Heart left ventricle (tissue), 16 donors: ENCODE measurements around the gene BCL7C. TPM values are rescaled to one million over a fixed set of nuclear protein-coding genes. Genes with fewer than 3 reads are reported as not detected.

Experiments
- ATAC-seq, 4 donors: fragments of 200-7000 bp; cut with Tn5 transposase; one replicate each; pipeline ENCODE4 v1.9.1; 2020 to 2022; ENCODE audit warnings: moderate library complexity in 4 of 4, mild to moderate bottlenecking in 3 of 4, moderate number of reproducible peaks in 1 of 4
- DNase-seq, 5 donors: peaks; one replicate each; pipeline ENCODE4 v3.0.0-alpha.2; 2020
- H3K27ac ChIP-seq, 12 donors: fragments of 200-600 bp; sonication (generic) in 4 of 12; one replicate each; pipeline versions ENCODE4 v1.5.0 to v1.8.0; 2016 to 2022; ENCODE audit warnings: mild to moderate bottlenecking in 2 of 12
- H3K27me3 ChIP-seq, 9 donors: fragments of 200-600 bp; sonication (generic) in 2 of 9; one replicate each; pipeline versions ENCODE4 v1.5.1 to v1.8.0; 2016 to 2022; ENCODE audit warnings: mild to moderate bottlenecking in 3 of 9
- H3K36me3 ChIP-seq, 9 donors: fragments of 200-600 bp; sonication (generic) in 2 of 9; one replicate each; pipeline versions ENCODE4 v1.5.0 to v1.8.0; 2018 to 2022; ENCODE audit warnings: mild to moderate bottlenecking in 2 of 9
- H3K4me1 ChIP-seq, 12 donors: fragments of 200-600 bp; sonication (generic) in 4 of 12; one replicate each; pipeline versions ENCODE4 v1.5.0 to v1.8.0; 2016 to 2022; ENCODE audit warnings: mild to moderate bottlenecking in 3 of 12
- H3K4me3 ChIP-seq, 12 donors: fragments of 200-600 bp; sonication (generic) in 4 of 12; one replicate each; pipeline versions ENCODE4 v1.5.0 to v1.8.0; 2017 to 2022; ENCODE audit warnings: mild to moderate bottlenecking in 9 of 12, moderate library complexity in 4 of 12
- H3K9me3 ChIP-seq, 12 donors: fragments of 200-600 bp; sonication (generic) in 4 of 12; one replicate each; pipeline versions ENCODE4 v1.5.0 to v1.8.0; 2016 to 2022; ENCODE audit warnings: mild to moderate bottlenecking in 1 of 12
- CTCF ChIP-seq, 12 donors: fragments of 200-600 bp; sonication (generic) in 4 of 12; IDR thresholded peaks; one replicate each; pipeline versions ENCODE4 v1.5.0 to v1.8.0; 2018 to 2022; ENCODE audit warnings: antibody characterized with exemption in 12 of 12, mild to moderate bottlenecking in 5 of 12
- POLR2A ChIP-seq, 2 donors: fragments of 450-650 bp; IDR thresholded peaks; one replicate each; pipeline ENCODE4 v1.6.1; 2017; ENCODE audit warnings: antibody characterized with exemption in 2 of 2, mild to moderate bottlenecking in 2 of 2, moderate library complexity in 2 of 2
- WGBS, 4 donors: extraction: QIAGEN DNeasy Blood & Tissue Kit in 2 of 4; methylation state at CpG; one replicate each; pipeline versions ENCODE4 v1.1.5 to v1.1.7; 2013 to 2018; 5-methylcytosine and 5-hydroxymethylcytosine counted together
- intact Hi-C, 10 donors: fragments of 100-400 bp; cut with DNase I; formaldehyde crosslinking; loops; one replicate each; pipeline versions ENCODE4 v1.11.1 to v1.14.2; 2022
- polyA plus RNA-seq, 2 donors: library from polyadenylated mRNA; stranded (reverse); fragments of 200-250 nt; gene quantifications; one replicate each; pipeline ENCODE4 v1.2.3, GENCODE V29; 2013
- total RNA-seq, 9 donors: library from RNA; depleted of rRNA in 2 of 9; stranded (reverse); fragments of >200 nt in 2 of 9; fragmentation: NEBNext Ultra II Directional in 3 of 9; extraction: Animal tissue kit (Norgen Biotek cat#: 25700) in 3 of 9; gene quantifications; one replicate each; pipeline versions ENCODE4 v1.1.0 to v1.2.4, GENCODE V29; 2016 to 2023
- donor health status: ischemic (EF 13 %, LVEDD 7.1; RV severe dilation, severe dysfunction).
- donor health status: healthy with polysubstance abuse.
- donor health status: DM: no; HTN: yes; CAD: no.
- donor health status: DM: no; HTN: no; CAD: no.
- donor health status: ischemic (EF 25% LVEDD 6.9; RV normal size, moderate dysfunction).
- donor health status: ischemic (EF 25% LVEDD 5.7; RV mildly dilated, moderate dysfunction).
- donor health status: healthy.
- donor health status: DM: yes; HTN: yes; CAD: no.
- donor health status: ischemic (EF 35%, LVEDD 5.7; RV mildly dilated, moderate dysfunction).
- donor health status: nonischemic (EF 11% LVEDD 7.7; RV severe dilation, severe dysfunction).
- donor health status: DM: yes; HTN: yes; CAD: no.
- donor health status: PGD.
- donor health status: ischemic (EF 29% LVEDD 5.4; RV normal size, mild dysfunction).
- donor health status: nonischemic (EF 23%, LVEDD 6.1; RV moderate dilation, normal function).

The BCL7C gene
- total and polyA plus RNA-seq, 11 donors, result 23.1 to 43.4 (median 28.7) TPM

- Histone ChIP-seq H3K36me3 (peaks cover 0 to 7% (median 0%) of the 10 kb centered on the region in 9 donors), H3K4me3 (no peak overlapping the region), H3K27me3 (no peaks in the 10 kb centered on the region), H3K9me3 (no peaks in the 10 kb centered on the region), H3K27ac (peak overlapping the region in 4 of 12 donors; percentile 13 to 51 (median 26)), H3K4me1 (peaks cover 0 to 25% (median 9%) of the 10 kb centered on the region in 12 donors)
- TF ChIP-seq CTCF (IDR thresholded peaks at IDR 0.05) (no peak), POLR2A (IDR thresholded peaks at IDR 0.05) (no peak)
- intact Hi-C loops, result loop anchor here in 5 of 10 donors (5.0 to 10.0 kb wide), 2 partner anchors 55 to 1018 kb away; no protein-coding TSS in a partner anchor
- peak in 4 of 5 donors; percentile 32 to 52 (median 40) for DNase-seq
- peak in 3 of 4 donors; percentile 41 to 71 (median 52) for ATAC-seq
- WGBS, 4 donors, result 51 to 68% (median 64%) methylated on average over 4 of the region's 4 CpGs
These were observed 47.1 kb downstream of the BCL7C start for GRCh38 chr16:30846649-30847402.

GRCh38 chr16:30844671-30845449, 49.0 kb downstream of the BCL7C start:
- Histone ChIP-seq H3K4me3 (peak overlapping the region in 9 of 12 donors; percentile 4 to 43 (median 30)), H3K27me3 (no peaks in the 10 kb centered on the region), H3K36me3 (no peaks in the 10 kb centered on the region), H3K4me1 (peaks cover 0 to 25% (median 9%) of the 10 kb centered on the region in 12 donors), H3K27ac (peak overlapping the region; percentile 11 to 77 (median 47)), H3K9me3 (no peaks in the 10 kb centered on the region)
- ATAC-seq, result peak; percentile 62 to 85 (median 84)
- intact Hi-C loops, result loop anchor here (1.0 to 10.0 kb wide), 11 partner anchors 29 to 1020 kb away; partner anchors contain the start of genes FBXL19 (in 2 of the 10) and CTF1 (in 1 of the 10)
- TF ChIP-seq CTCF (IDR thresholded peaks at IDR 0.05) (peak; percentile 77 to 96 (median 89)), POLR2A (IDR thresholded peaks at IDR 0.05) (no peak)
- peak in 4 of 5 donors; percentile 71 to 84 (median 78) for DNase-seq
- 25 to 40% (median 34%) methylated on average over 8 of the region's 8 CpGs for WGBS, 4 donors

- TF ChIP-seq CTCF (IDR thresholded peaks at IDR 0.05), result no peak
- no peak for TF ChIP-seq POLR2A (IDR thresholded peaks at IDR 0.05)
- Histone ChIP-seq H3K36me3 (no peaks in the 10 kb centered on the region), H3K27ac (peak overlapping the region in 4 of 12 donors; percentile 11 to 68 (median 20)), H3K27me3 (no peaks in the 10 kb centered on the region), H3K9me3 (no peaks in the 10 kb centered on the region), H3K4me3 (no peak overlapping the region), H3K4me1 (peaks cover 0 to 25% (median 9%) of the 10 kb centered on the region in 12 donors)
- 86 to 93% (median 89%) methylated on average over 1 of the region's 1 CpG for WGBS, 4 donors
- ATAC-seq (no peak), DNase-seq (no peak)
- intact Hi-C loops, result loop anchor here (1.0 to 10.0 kb wide), 9 partner anchors 33 to 1020 kb away; partner anchors contain the start of genes FBXL19 (in 2 of the 10) and CTF1 (in 1 of the 10)
These were observed 49.6 kb downstream of the BCL7C start for GRCh38 chr16:30844346-30844670.
